Measurements from ENCODE around the gene VPS13D.

The VPS13D gene

DNA sequence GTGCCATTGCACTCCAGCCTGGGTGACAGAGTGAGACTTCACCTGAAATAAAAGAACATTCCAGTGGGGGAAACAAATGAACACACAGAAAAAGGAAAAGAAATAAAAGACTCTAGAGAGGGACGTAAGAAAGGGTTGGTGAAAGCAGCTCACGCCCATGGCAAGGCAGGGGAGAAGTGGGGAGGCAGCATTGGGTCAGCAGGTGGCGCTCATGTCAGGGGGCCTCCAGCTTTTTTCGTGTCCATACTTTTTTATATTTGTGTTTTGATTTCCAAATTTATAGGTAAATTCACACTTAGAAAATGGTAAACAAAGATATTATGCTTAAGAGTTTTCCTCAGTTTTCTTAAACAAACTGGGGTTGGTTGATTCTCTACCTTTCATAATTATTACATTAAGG is 45.5 kb downstream of the VPS13D start:
- peaks cover 55% of the 10 kb centered on the region for H3K36me3 ChIP-seq (ENCODE audit: control insufficient read depth, low read length)

DNA sequence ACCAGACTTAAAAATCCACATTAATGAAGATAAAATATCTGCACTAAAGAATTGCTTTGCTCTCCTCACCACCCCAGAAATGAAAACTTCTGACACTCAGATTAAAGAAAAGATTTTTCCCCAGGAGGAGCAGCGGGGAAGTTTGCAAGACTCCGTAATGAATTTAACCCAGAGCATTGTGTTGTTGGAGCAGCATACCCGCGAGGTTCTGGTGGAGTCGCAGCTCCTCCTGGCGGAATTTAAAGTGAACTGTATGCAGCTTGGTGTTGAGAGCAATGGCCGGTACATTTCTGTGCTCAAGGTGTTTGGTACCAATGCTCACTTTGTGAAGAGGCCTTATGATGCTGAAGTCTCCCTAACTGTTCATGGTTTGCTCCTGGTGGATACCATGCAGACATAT is 46.4 kb downstream of the VPS13D start:
- H3K4me2 ChIP-seq (ENCODE audit: low read length): no peak overlapping the region
- no peak overlapping the region for H3K4me3 ChIP-seq (ENCODE audit: low read length)
- H3K79me2 ChIP-seq (ENCODE audit: control insufficient read depth, low read length): no peaks in the 10 kb centered on the region
- TF ChIP-seq, protein P1, sequence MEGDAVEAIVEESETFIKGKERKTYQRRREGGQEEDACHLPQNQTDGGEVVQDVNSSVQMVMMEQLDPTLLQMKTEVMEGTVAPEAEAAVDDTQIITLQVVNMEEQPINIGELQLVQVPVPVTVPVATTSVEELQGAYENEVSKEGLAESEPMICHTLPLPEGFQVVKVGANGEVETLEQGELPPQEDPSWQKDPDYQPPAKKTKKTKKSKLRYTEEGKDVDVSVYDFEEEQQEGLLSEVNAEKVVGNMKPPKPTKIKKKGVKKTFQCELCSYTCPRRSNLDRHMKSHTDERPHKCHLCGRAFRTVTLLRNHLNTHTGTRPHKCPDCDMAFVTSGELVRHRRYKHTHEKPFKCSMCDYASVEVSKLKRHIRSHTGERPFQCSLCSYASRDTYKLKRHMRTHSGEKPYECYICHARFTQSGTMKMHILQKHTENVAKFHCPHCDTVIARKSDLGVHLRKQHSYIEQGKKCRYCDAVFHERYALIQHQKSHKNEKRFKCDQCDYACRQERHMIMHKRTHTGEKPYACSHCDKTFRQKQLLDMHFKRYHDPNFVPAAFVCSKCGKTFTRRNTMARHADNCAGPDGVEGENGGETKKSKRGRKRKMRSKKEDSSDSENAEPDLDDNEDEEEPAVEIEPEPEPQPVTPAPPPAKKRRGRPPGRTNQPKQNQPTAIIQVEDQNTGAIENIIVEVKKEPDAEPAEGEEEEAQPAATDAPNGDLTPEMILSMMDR (IDR thresholded peaks at IDR 0.05; ENCODE audit: low read depth, low read length, poor library complexity, severe bottlenecking): peak; percentile 58
- TF ChIP-seq EZH2phosphoT487 (IDR thresholded peaks at IDR 0.05; ENCODE audit: borderline replicate concordance, low read length): no peak
- no peaks in the 10 kb centered on the region for H3K27me3 ChIP-seq (ENCODE audit: control insufficient read depth, low read length)
- no peaks in the 10 kb centered on the region for H3K9me3 ChIP-seq (ENCODE audit: control insufficient read depth, insufficient read depth, low read length)
- no peaks in the 10 kb centered on the region for H3K9me2 ChIP-seq (replicated peaks; ENCODE audit: control insufficient read depth, low read length)
- H3K36me3 ChIP-seq (ENCODE audit: control insufficient read depth, low read length): peaks cover 49% of the 10 kb centered on the region
- no peaks in the 10 kb centered on the region for H3F3A ChIP-seq (ENCODE audit: control insufficient read depth, insufficient read depth)
- no peaks in the 10 kb centered on the region for H3K4me1 ChIP-seq (ENCODE audit: control insufficient read depth, low read length)
- no peak overlapping the region for H3K27ac ChIP-seq (ENCODE audit: low read depth, low read length)
- H4K20me1 ChIP-seq (ENCODE audit: control insufficient read depth, insufficient read depth, low read depth, low read length): no peaks in the 10 kb centered on the region

More for the DNA sequence above, 45.5 kb downstream of the VPS13D start:
- Histone ChIP-seq H3K4me3 (ENCODE audit: low read length) (no peak overlapping the region), H4K20me1 (ENCODE audit: control insufficient read depth, insufficient read depth, low read depth, low read length) (no peaks in the 10 kb centered on the region), H3K4me2 (ENCODE audit: low read length) (no peak overlapping the region), H3K4me1 (ENCODE audit: control insufficient read depth, low read length) (no peaks in the 10 kb centered on the region), H3F3A (ENCODE audit: control insufficient read depth, insufficient read depth) (no peaks in the 10 kb centered on the region), H3K9me2 (replicated peaks; ENCODE audit: control insufficient read depth, low read length) (no peaks in the 10 kb centered on the region), H3K79me2 (ENCODE audit: control insufficient read depth, low read length) (no peaks in the 10 kb centered on the region), H3K27me3 (ENCODE audit: control insufficient read depth, low read length) (no peaks in the 10 kb centered on the region), H3K9me3 (ENCODE audit: control insufficient read depth, insufficient read depth, low read length) (no peaks in the 10 kb centered on the region), H3K27ac (ENCODE audit: low read depth, low read length) (no peak overlapping the region)
- TF ChIP-seq, protein P1 (IDR thresholded peaks at IDR 0.05; ENCODE audit: low read depth, low read length, poor library complexity, severe bottlenecking): peak; percentile 69
- TF ChIP-seq EZH2phosphoT487 (IDR thresholded peaks at IDR 0.05; ENCODE audit: borderline replicate concordance, low read length): no peak

DNA sequence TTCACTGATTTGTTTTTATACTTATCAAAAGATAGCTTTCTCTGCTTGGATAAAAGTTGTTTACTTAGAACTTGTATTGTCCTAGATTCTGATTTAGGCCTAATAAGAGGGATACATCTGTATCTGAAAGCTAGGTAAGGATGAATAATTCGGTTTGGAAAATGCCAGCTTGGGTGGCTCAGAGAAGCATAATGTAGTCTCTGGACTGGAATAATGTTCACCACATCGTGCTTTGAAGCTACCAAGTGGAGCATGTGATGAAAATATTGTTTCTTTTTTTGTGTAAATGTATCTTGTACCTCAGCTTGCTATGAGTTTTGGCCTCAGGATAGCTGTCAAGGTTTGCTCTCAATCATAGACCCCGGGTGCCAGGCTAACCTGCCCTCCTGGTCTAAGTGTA is 49.2 kb downstream of the VPS13D start:
- Histone ChIP-seq H3K9me3 (ENCODE audit: control insufficient read depth, insufficient read depth, low read length) (no peaks in the 10 kb centered on the region), H3K36me3 (ENCODE audit: control insufficient read depth, low read length) (peaks cover 50% of the 10 kb centered on the region), H3K9me2 (replicated peaks; ENCODE audit: control insufficient read depth, low read length) (no peaks in the 10 kb centered on the region), H3K4me1 (ENCODE audit: control insufficient read depth, low read length) (no peaks in the 10 kb centered on the region), H3K4me2 (ENCODE audit: low read length) (no peak overlapping the region), H3K27me3 (ENCODE audit: control insufficient read depth, low read length) (no peaks in the 10 kb centered on the region), H3K27ac (ENCODE audit: low read depth, low read length) (no peak overlapping the region), H4K20me1 (ENCODE audit: control insufficient read depth, insufficient read depth, low read depth, low read length) (no peaks in the 10 kb centered on the region), H3K4me3 (ENCODE audit: low read length) (no peak overlapping the region), H3F3A (ENCODE audit: control insufficient read depth, insufficient read depth) (no peaks in the 10 kb centered on the region), H3K79me2 (ENCODE audit: control insufficient read depth, low read length) (no peaks in the 10 kb centered on the region)
- TF ChIP-seq, protein P1 (IDR thresholded peaks at IDR 0.05; ENCODE audit: low read depth, low read length, poor library complexity, severe bottlenecking): no peak
- no peak for TF ChIP-seq EZH2phosphoT487 (IDR thresholded peaks at IDR 0.05; ENCODE audit: borderline replicate concordance, low read length)

Data from DOHH2 (cell line).